ENCODE measurements around the gene SECISBP2L.

DNA sequence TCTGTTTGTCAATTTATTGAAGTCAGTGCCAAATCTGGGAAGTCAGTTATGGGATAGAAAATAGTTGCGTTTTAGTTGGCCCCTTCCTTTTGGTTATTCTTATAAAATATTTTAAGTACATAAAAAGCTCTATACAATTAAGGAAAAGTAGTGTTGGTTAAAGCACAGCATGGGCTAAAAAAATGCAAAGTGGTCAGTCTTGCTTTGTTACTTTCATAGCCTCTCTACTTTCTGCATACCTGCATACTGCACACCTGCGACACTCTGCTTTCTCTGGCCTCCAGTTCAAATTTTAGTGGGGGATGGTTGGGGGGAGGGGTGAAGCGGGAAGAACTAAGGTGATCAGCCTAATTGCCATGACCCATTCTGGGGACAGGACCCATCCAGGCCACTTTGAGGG, 60.7 kb downstream of the SECISBP2L start:
- TF ChIP-seq, protein P1, sequence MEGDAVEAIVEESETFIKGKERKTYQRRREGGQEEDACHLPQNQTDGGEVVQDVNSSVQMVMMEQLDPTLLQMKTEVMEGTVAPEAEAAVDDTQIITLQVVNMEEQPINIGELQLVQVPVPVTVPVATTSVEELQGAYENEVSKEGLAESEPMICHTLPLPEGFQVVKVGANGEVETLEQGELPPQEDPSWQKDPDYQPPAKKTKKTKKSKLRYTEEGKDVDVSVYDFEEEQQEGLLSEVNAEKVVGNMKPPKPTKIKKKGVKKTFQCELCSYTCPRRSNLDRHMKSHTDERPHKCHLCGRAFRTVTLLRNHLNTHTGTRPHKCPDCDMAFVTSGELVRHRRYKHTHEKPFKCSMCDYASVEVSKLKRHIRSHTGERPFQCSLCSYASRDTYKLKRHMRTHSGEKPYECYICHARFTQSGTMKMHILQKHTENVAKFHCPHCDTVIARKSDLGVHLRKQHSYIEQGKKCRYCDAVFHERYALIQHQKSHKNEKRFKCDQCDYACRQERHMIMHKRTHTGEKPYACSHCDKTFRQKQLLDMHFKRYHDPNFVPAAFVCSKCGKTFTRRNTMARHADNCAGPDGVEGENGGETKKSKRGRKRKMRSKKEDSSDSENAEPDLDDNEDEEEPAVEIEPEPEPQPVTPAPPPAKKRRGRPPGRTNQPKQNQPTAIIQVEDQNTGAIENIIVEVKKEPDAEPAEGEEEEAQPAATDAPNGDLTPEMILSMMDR (IDR thresholded peaks at IDR 0.05; ENCODE audit: low read depth, low read length, poor library complexity, severe bottlenecking): no peak
- TF ChIP-seq EZH2phosphoT487 (IDR thresholded peaks at IDR 0.05; ENCODE audit: borderline replicate concordance, low read length): no peak
